ENCODE measurements around the gene LYPD3. TPM values are rescaled to one million over a fixed set of nuclear protein-coding genes. Genes with fewer than 3 reads are reported as not detected.

The LYPD3 gene
- total and polyA plus RNA-seq, 8 donors = 0.20 to 1.7 (median 0.36) TPM

DNA sequence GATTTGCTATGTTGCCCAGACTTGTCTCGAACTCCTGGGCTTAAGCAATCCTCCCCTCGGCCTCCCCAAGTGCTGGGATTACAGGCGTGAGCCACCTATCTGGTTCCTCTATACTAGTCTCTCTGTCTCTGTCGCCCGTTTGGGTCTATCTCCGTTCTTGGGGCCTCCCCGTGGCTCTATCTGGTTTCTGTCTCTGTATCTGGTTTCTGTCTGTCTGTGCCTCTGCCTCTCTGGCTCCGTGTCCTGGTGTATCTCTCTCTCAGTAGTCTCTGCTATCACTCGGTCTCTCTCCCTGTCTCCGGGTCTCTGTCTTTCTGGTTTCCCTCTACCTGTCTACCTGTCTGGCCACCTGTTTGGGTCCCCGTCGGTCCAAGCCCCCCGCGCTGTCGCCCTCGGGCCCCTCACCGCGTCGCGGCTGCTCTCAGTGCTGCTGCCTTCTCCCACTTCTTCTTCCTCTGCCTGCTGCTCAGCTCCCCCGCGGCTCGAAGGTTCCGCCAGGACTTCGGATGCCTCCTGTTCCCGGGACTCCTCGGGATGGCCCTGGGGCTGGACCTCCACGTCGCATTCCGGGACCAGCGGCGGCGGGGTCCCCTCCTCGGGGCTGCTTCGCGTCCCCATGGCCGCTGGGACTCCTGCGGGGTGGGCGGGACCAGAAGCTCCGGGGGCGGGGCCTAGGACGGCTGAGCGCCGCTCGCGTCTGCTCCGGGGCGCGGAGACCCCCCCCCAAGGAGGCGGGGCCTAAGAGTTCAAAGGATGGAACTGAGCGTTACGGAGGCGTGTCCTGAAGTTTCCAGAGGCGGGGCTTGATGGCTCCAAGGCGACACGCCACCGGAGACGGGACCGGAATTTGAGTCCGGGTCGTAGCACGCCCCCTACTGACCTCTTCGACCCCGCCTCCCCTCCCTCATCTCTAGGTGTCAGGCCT lies 38.4 kb upstream of the LYPD3 start:
- FAIRE-seq (no peak), DNase-seq (peak; percentile 97 to 100 (median 98)), ATAC-seq (peak; percentile 97 to 99 (median 98))
- H3K27me3 ChIP-seq = no peaks in the 10 kb centered on the region
- H3K4me1 ChIP-seq = peaks cover 0 to 4% (median 0%) of the 10 kb centered on the region in 3 donors
- H3K9me3 ChIP-seq = no peaks in the 10 kb centered on the region
- peak overlapping the region; percentile 23 to 79 (median 48) for H3K4me3 ChIP-seq
- 1% methylated on average over 59 to 64 of the region's 64 CpGs for WGBS, 2 donors
- TF ChIP-seq, protein P1, sequence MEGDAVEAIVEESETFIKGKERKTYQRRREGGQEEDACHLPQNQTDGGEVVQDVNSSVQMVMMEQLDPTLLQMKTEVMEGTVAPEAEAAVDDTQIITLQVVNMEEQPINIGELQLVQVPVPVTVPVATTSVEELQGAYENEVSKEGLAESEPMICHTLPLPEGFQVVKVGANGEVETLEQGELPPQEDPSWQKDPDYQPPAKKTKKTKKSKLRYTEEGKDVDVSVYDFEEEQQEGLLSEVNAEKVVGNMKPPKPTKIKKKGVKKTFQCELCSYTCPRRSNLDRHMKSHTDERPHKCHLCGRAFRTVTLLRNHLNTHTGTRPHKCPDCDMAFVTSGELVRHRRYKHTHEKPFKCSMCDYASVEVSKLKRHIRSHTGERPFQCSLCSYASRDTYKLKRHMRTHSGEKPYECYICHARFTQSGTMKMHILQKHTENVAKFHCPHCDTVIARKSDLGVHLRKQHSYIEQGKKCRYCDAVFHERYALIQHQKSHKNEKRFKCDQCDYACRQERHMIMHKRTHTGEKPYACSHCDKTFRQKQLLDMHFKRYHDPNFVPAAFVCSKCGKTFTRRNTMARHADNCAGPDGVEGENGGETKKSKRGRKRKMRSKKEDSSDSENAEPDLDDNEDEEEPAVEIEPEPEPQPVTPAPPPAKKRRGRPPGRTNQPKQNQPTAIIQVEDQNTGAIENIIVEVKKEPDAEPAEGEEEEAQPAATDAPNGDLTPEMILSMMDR (IDR thresholded peaks at IDR 0.05) = no peak
- peaks cover 0 to 2% (median 0%) of the 10 kb centered on the region in 3 donors for H3K36me3 ChIP-seq
- intact Hi-C loops (cut with DNase I) = no loop called here
- H3K27ac ChIP-seq = peak overlapping the region; percentile 56 to 88 (median 74)

DNA sequence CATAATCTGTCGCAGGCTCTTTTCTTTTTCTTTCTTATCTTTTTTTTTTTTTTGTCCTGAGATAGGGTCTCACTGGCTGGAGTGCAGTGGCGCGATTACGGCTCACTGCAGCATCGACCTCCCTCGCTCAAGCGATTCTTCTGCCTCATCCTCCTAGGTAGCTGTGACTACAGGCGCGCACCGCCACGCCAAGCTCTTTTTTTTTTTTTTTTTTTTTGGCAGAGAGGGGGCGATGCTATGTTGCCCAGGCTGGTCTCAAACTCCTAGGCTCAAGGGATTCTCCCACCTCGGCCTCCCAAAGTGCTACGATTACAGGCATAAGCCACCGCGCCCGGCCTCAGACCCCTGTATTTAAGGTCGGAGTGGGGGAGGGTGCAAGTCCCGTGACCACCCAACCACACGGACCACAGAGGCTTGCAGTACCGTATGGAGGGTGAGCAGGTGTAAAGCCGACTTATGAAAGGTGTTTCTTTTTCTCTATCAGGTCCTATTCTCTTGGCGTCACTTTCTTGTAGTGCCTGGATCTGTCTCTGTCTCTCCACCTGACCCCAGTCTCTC lies 37.1 kb upstream of the LYPD3 start:
- WGBS, 2 donors = 93 to 94% methylated on average over 21 to 23 of the region's 23 CpGs
- no peaks in the 10 kb centered on the region for H3K27me3 ChIP-seq
- intact Hi-C loops (cut with DNase I) = no loop called here
- TF ChIP-seq, protein P1 (IDR thresholded peaks at IDR 0.05) = no peak
- no peak overlapping the region for H3K27ac ChIP-seq
- peaks cover 0 to 4% (median 0%) of the 10 kb centered on the region in 3 donors for H3K4me1 ChIP-seq
- no peaks in the 10 kb centered on the region for H3K36me3 ChIP-seq
- no peak overlapping the region for H3K4me3 ChIP-seq
- DNase-seq = no peak
- FAIRE-seq = no peak
- ATAC-seq = no peak
- H3K9me3 ChIP-seq = no peaks in the 10 kb centered on the region

DNA sequence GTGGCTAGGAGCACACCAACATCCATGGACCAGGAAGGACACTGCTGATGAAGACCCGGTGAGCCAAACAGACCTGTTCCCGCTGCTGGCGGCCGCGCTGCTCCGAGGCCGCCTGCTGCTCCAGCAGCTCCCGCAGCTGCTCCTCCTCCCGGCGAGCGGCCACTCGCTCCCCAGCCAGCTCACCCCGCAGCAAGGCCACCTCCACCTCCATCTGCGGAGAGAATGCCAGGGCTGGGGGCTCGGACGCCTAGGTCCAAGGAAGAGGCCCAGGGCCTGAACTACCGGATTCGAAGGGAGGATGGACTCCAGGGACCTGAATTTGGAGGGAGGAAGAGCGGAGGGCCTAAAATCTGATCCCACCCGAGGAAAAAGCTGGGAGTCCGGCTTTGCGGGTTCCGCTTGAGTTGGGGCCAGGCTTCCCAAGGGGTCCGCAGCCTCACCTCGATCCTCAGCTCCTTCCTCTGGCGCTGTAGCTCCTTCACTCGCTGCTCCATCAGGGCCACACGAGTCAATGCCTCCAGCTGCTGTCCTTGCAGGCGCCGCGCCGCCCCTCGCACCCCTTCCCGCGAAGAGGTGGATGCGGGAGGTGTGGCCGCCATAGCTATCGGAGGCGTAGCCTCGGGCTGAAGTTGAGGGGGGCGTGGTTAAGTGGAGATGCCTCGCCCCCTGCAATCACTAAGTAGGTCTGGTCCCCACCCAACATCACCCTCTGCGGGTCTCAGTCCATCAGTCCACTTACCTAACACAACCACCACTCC lies 36.4 kb upstream of the LYPD3 start:
- 88 to 90% methylated on average over 43 of the region's 43 CpGs for WGBS, 2 donors
- ATAC-seq (no peak), FAIRE-seq (no peak), DNase-seq (no peak)
- Histone ChIP-seq H3K9me3 (no peaks in the 10 kb centered on the region), H3K36me3 (peaks cover 0 to 2% (median 0%) of the 10 kb centered on the region in 3 donors), H3K27ac (no peak overlapping the region), H3K27me3 (no peaks in the 10 kb centered on the region), H3K4me1 (peaks cover 0 to 4% (median 0%) of the 10 kb centered on the region in 3 donors), H3K4me3 (no peak overlapping the region)
- TF ChIP-seq, protein P1 (IDR thresholded peaks at IDR 0.05) = no peak
- intact Hi-C loops (cut with DNase I) = no loop called here

DNA sequence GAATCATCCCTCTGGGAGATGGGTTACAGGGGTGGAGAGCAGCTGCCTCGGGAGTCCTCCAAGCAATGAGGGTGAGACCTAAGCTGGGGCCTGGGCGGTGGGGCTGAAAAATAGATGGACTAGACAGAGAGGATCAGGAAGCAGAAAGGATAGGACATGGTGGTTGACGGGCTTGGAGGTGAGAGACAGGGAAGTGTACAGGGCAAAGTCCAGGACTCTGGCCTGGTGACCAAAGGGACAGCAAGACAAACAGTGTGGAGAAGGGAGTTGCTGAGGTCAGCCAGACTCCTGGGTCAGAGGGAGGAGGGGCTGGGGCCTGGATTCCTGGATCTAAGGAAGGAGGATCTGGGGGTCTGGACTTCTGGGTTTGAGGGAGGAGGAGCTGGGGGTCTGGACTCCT lies 33.6 kb upstream of the LYPD3 start:
- peaks cover 0 to 4% (median 0%) of the 10 kb centered on the region in 3 donors for H3K4me1 ChIP-seq
- no peak overlapping the region for H3K27ac ChIP-seq
- no peak overlapping the region for H3K4me3 ChIP-seq
- H3K36me3 ChIP-seq = peaks cover 0 to 5% (median 2%) of the 10 kb centered on the region in 3 donors
- intact Hi-C loops (cut with DNase I) = no loop called here
- 65 to 66% methylated on average over 3 of the region's 3 CpGs for WGBS, 2 donors
- no peaks in the 10 kb centered on the region for H3K9me3 ChIP-seq
- no peak for FAIRE-seq
- DNase-seq = no peak
- H3K27me3 ChIP-seq = no peaks in the 10 kb centered on the region
- TF ChIP-seq, protein P1 (IDR thresholded peaks at IDR 0.05) = no peak
- no peak for ATAC-seq
